ENCODE data around the gene CYSLTR2.

- no peak for TF ChIP-seq EP300 (conservative IDR thresholded peaks at IDR 0.05; ENCODE audit: poor library complexity, severe bottlenecking)
- no peak for TF ChIP-seq POLR2AphosphoS5 (IDR thresholded peaks at IDR 0.05)
- TF ChIP-seq RAD21 (conservative IDR thresholded peaks at IDR 0.05) = no peak
- no peak for TF ChIP-seq CTCF (IDR thresholded peaks at IDR 0.05; ENCODE audit: poor library complexity, severe bottlenecking)
- no peak for TF ChIP-seq EZH2 (IDR thresholded peaks at IDR 0.05; ENCODE audit: borderline replicate concordance, insufficient read depth, low read length, poor library complexity, severe bottlenecking)
- TF ChIP-seq MXI1 (conservative IDR thresholded peaks at IDR 0.05; ENCODE audit: poor library complexity, severe bottlenecking) = no peak
These were observed 97.1 kb downstream of the CYSLTR2 start for GRCh38 chr13:48750588-48751383.

Data from neural cell (in vitro differentiated cells).